Measurements from ENCODE around the gene GALR3. TPM values are rescaled to one million over a fixed set of nuclear protein-coding genes. Genes with fewer than 3 reads are reported as not detected.

Gene GALR3
- not detected in 5 replicates for total RNA-seq (2022; extraction: Qiagen RNA extraction; ENCODE audit: low read depth)

GRCh38 chr22:37823134-37823985 is at the start of gene GALR3:
TSS of gene GALR3 (plus strand) at chr22:37823382. CDS start at chr22:37823407, 25 bp downstream.

GRCh38 chr22:37807410-37808293 is 15.5 kb upstream of the GALR3 start, which contains the start of gene GCAT:
TSS of gene GCAT (plus strand) at chr22:37807934. CDS start at chr22:37807968, 34 bp downstream.

GRCh38 chr22:37849089-37849751 is 26.0 kb downstream of the GALR3 start, which contains the start of gene EIF3L:
TSS of gene EIF3L (plus strand) at chr22:37849419. CDS start at chr22:37849450, 31 bp downstream.

Other genes starting within 250 kb of the GALR3 start
- 0.38 to 0.66 TPM in 2 of 5 replicates, not detected in the others for gene LGALS2, start 243.3 kb upstream of the GALR3 start, total RNA-seq (2022; extraction: Qiagen RNA extraction; ENCODE audit: low read depth)
- 20.8 to 24.2 TPM (median 22.8 TPM) in 5 replicates for gene GGA1, start 214.5 kb upstream of the GALR3 start, total RNA-seq (2022; extraction: Qiagen RNA extraction; ENCODE audit: low read depth)
- gene SH3BP1, start 183.7 kb upstream of the GALR3 start, total RNA-seq (2022; extraction: Qiagen RNA extraction; ENCODE audit: low read depth): 1.3 to 2.7 TPM (median 1.9 TPM) in 5 replicates
- gene PDXP, start 164.7 kb upstream of the GALR3 start, total RNA-seq (2022; extraction: Qiagen RNA extraction; ENCODE audit: low read depth): 18.5 to 20.5 TPM (median 20.0 TPM) in 5 replicates
- 1,194 to 1,393 TPM (median 1,273 TPM) in 5 replicates for gene LGALS1, start 147.7 kb upstream of the GALR3 start, total RNA-seq (2022; extraction: Qiagen RNA extraction; ENCODE audit: low read depth)
- 24.8 to 30.5 TPM (median 27.2 TPM) in 5 replicates for gene NOL12, start 137.0 kb upstream of the GALR3 start, total RNA-seq (2022; extraction: Qiagen RNA extraction; ENCODE audit: low read depth)
- 21.7 to 32.6 TPM (median 29.2 TPM) in 5 replicates for gene TRIOBP, start 126.3 kb upstream of the GALR3 start, total RNA-seq (2022; extraction: Qiagen RNA extraction; ENCODE audit: low read depth)
- 2.3 to 3.8 TPM (median 3.3 TPM) in 5 replicates for gene GCAT, start 15.4 kb upstream of the GALR3 start, total RNA-seq (2022; extraction: Qiagen RNA extraction; ENCODE audit: low read depth)
- gene ANKRD54, start 21.0 kb downstream of the GALR3 start, total RNA-seq (2022; extraction: Qiagen RNA extraction; ENCODE audit: low read depth): 16.7 to 25.4 TPM (median 23.8 TPM) in 5 replicates
- gene EIF3L, start 26.0 kb downstream of the GALR3 start, total RNA-seq (2022; extraction: Qiagen RNA extraction; ENCODE audit: low read depth): 268 to 302 TPM (median 282 TPM) in 5 replicates
- gene MICALL1, start 82.9 kb downstream of the GALR3 start, total RNA-seq (2022; extraction: Qiagen RNA extraction; ENCODE audit: low read depth): 16.1 to 22.0 TPM (median 18.2 TPM) in 5 replicates
- gene C22orf23, start 130.2 kb downstream of the GALR3 start, total RNA-seq (2022; extraction: Qiagen RNA extraction; ENCODE audit: low read depth): 0.25 to 0.46 TPM (median 0.31 TPM) in 4 of 5 replicates, not detected in the other
- 120 to 132 TPM (median 129 TPM) in 5 replicates for gene POLR2F, start 130.3 kb downstream of the GALR3 start, total RNA-seq (2022; extraction: Qiagen RNA extraction; ENCODE audit: low read depth)
- gene SOX10, start 161.2 kb downstream of the GALR3 start, total RNA-seq (2022; extraction: Qiagen RNA extraction; ENCODE audit: low read depth): not detected in 5 replicates
- 10.0 to 11.0 TPM (median 10.8 TPM) in 5 replicates for gene PICK1, start 234.0 kb downstream of the GALR3 start, total RNA-seq (2022; extraction: Qiagen RNA extraction; ENCODE audit: low read depth)

Measured in A549 treated with DMSO at 1 μM for 4 hours (cell line).